ENCODE results near the gene RNF217. TPM values are rescaled to one million over a fixed set of nuclear protein-coding genes. Genes with fewer than 3 reads are reported as not detected.
"Not testable (repeated sequence)": the region's sequence is repeated elsewhere in the genome, so short reads cannot be mapped to it uniquely, and the experiment has no call there.

Gene RNF217
- total RNA-seq, 1 experiment from 2014 or later = 12.2 TPM

DNA sequence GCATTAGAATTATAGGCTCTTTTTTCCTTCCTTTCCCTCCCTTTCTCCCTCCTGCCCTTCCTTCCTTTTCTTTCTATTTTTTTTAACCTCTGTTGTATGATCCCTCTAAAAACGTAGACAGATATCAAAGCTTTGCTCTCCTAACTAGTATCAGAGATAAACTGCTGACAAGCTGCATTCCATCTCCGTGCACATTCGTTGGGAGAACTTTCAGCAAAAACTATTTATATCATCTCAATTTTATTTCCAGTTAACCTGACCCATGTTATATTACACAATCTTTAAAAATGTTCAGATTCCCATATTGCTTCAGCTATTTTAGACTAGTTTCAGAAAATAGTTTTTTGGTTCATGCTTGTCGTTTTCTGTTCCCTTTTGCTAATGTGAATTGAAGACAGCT is 47.3 kb downstream of the RNF217 start:
- DNase-seq (ENCODE audit: extremely low read depth, low read depth) = no peak

DNA sequence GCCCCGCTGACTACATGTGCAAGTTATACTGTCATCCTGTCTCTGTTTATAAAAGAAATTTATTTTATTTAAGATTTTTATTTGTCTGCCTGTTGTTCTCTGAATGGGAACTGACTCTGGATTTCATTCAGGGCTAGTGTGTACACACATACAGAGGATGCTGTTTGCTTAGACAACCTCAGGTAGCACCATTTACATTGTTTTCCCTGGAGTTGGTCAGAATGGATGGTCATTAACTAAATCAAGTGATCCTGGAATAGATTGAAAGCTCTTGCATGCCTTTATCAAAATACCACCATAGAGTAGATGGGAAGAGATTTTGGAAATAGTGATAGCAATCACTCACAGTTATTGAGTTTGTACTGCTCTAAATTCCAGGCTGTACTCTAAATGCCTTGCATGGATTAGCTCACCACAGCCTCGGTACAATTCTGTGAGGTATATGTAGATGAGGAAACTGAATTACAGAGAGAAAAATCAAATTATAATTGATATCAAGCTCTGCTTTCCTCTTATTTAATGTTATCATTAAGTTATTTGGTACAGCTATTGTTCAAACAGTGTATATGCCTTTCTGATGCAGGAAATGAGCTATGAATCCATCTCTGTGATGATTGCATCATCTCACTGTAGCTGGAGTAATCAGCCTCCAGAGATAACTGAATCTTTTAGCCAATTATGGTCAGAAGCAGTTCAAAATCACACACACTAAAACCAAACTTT is 51.9 kb downstream of the RNF217 start:
- DNase-seq (ENCODE audit: extremely low read depth, low read depth) = peak; percentile 41

DNA sequence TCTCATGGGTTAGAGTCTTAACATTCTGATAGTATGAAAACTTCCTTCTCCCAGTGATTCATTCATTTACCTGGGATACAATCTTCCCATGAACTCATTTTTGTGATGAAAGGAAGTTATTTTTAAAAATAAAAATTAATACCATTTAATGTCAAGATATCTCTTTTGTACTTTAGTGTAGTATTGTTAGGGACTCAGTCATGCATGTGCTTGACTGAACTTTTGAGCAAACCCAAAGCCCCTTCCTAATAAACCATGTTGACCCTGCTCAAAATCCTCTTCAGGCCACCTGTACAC is 52.4 kb downstream of the RNF217 start:
- no peak for DNase-seq (ENCODE audit: extremely low read depth, low read depth)

DNA sequence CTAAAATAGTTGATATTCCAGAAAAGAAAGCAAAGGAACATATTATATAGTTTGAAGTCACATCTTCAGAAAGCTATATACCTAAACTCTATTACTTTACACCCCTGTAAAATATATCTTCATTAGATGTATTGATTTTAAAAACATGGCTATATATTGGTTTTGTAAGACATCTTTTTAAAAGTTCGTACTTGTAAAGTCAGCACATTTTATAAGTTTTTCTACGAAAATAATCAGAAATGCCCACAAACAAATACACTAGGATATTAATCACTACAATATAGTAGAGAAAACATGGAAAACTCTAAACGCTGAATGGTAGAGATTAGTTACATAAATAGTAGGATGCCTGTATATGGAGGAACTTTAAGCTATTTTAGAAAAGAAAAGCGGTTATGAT is 52.9 kb downstream of the RNF217 start:
- no peak for DNase-seq (ENCODE audit: extremely low read depth, low read depth)

DNA sequence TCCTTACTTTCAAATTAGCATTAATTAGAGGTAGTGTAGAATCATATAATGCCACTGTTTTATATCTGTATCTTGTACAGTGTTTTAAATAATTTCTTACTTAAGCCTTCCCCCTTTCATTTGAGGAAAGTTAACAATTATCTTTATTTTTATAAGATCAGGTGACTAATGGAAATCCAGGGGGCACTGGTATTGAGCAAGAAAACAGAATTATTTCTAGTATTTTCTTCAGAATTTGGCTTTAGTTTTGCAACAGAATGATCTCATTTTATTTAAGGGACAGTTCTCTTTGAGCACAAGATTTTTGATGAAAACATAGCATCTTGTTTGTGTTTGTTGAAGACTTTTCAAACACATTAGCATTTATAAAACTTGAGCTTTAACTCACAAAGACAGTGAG is 55.9 kb downstream of the RNF217 start:
- DNase-seq (ENCODE audit: extremely low read depth, low read depth) = no peak

DNA sequence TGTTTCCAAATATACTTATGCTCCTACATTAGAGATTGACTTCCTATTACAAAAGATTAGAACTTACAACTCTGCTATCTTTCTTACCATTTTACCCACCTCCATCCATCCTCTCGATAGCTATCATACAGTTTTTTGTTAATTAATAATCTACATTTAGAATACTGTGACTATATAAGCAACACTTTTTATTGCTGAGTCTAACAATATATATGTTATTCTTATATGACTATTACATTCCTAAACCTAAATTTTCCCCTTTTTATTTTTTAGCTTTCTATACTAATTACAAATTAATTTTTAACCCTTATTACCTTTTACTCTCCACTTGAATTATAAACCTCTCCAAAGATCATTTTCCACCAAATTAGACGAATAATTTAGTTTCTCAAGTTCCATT is 57.0 kb downstream of the RNF217 start:
- no peak for DNase-seq (ENCODE audit: extremely low read depth, low read depth)

DNA sequence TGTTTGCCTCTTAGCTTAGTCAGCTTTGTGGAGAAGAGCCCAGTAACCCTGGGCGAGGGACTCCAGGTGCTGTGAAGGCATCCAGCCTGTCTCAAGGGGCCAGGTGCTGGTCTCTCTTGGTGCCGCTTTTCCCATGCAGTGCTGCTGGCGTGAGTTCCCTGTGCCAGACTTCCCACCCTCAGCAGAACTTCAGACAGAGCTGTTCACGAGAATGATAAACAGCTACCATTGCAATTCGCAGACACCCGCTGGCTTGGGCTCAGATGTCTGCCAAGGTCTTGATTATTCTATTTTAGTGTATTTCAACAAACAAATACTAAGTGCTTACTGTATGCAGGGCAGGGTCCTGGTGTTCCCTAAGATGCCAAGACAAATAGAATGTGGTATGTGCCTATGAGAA is 57.7 kb downstream of the RNF217 start:
- no peak for DNase-seq (ENCODE audit: extremely low read depth, low read depth)

DNA sequence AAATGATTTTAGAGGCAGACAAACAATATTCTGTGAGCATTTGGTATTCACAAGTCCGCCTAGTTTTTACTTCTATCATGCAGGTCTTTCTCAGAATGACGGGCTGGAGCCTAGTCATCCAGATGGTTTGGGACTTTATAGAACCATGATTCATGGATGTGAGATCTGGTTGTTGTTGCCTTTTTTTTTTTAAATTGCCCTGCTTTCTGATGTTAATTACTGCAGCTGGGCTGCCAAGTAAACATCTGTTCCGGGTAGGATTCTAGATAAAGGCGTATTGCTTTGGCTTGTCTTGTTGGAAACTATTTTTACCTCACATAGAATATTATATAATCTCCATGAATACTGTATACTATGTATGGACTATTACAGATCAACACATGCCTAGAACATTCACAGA is 58.1 kb downstream of the RNF217 start:
- no peak for DNase-seq (ENCODE audit: extremely low read depth, low read depth)

DNA sequence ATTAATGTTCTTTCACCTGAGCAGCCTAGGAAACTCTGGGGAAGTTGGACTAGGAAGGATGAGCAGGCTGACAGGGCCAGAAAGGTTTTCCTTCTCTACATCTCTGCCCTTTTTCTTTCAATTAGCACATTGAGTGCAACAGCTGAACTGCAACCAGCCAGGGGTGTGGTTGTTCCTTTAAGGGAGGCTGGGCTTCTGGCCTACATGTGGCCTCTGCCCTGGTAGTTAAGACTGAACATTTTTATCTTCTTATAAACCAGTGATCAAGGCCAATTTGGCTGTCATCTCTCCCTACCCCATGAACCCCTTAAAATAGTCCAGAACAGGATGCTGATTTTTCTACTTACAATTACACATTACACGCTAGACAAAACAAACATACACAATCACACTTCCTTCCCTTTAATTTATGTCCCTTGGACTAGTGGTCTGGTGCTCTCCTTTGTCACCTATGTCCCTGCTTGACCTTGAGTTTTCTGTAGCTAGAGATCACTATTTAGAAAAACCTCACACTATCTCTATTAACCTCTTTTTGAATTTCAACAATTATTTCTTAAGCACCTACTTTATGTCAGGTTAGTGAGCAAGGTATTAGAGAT is 60.3 kb downstream of the RNF217 start:
- DNase-seq (ENCODE audit: extremely low read depth, low read depth) = no peak

DNA sequence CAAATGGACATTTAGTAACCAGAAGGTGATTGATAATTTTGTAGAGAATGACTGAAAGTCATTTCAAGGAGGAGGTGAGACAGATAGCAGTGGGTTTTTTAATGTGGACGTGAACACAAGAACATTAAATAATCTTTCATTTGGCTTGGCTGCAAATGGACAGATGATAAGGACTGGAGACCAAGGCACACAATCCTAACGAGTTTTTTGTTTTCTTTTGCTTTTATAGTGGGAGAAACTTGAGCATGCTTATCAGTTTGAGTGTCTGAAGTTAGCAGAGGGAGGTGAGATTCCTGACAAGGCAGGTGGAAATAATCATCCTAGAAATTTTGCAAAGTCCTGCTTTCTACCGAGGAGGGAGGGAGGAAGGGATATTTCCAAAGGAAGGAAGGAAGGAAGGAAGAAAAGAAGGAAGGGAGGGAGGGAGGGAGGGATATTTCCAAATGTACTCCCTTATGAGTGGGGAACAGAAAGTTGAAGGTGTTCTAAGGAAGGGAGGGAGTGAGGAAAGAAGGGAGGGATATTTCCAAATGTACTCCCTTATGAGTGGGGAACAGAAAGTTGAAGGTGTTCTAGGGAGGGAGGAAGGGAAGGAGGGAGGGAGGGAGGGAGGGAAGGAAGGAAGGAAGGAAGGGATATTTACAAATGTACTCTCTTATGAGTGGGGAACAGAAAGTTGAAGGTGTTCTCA is 63.1 kb downstream of the RNF217 start:
- no peak for DNase-seq (ENCODE audit: extremely low read depth, low read depth)

DNA sequence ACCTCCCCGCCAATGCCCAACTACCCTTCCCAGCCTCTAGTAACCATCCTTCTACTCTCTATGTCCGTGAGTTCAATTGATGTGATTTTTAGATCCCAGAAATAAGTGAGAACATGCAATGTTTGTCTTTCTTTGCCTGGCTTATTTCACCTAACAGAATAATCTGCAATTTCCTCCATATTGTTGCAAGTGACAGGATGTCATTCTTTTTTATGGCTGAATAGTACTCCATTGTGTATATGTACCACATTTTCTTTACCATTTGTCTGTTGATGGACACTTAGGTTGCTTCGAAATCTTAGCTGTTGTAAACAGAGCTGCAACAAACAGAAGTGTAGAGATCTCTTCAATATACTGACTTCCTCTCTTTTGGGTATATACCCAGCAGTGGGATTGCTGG is 65.0 kb downstream of the RNF217 start:
- no peak for DNase-seq (ENCODE audit: extremely low read depth, low read depth)

DNA sequence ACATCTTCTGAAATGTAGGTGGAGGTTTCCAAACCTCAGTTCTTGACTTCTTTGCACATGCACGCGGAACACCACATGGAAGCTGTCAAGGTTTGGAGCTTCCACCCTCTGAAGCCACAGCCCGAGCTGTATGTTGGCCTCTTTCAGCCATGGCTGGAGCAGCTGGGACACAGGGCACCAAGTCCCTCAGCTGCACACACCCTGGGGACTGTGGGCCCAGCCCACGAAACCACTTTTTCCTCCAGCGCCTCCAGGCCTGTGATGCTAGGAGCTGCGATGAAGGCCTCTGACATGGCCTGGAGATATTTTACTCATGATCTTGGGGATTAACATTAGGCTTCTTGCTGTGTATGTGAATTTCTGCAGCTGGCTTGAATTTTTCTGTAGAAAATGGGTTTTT is 68.7 kb downstream of the RNF217 start:
- no peak for DNase-seq (ENCODE audit: extremely low read depth, low read depth)

DNA sequence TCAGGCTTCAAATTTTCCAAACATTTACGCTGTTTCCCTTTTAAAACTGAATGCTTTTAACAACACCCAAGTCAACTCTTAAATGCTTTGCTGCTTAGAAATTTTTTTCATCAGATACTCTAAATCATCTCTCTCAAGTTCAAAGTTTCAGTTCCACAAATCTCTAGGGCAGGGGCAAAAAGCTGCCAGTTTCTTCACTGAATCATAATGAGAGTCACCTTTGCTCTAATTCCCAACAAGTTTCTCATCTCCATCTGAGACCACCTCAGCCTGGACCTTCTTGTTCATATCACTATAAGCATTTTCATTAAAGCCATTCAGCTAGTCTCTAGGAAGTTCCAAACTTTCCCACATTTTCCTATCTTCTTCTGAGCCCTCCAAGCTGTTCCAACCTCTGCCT is 69.1 kb downstream of the RNF217 start:
- DNase-seq (ENCODE audit: extremely low read depth, low read depth) = no peak

DNA sequence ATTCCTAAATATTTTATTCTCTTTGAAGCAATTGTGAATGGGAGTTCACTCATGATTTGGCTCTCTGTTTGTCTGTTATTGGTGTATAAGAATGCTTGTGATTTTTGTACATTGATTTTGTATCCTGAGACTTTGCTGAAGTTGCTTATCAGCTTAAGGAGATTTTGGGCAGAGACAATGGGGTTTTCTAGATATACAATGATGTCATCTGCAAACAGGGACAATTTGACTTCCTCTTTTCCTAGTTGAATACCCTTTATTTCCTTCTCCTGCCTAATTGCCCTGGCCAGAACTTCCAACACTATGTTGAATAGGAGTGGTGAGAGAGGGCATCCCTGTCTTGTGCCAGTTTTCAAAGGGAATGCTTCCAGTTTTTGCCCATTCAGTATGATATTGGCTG is 72.7 kb downstream of the RNF217 start:
- DNase-seq (ENCODE audit: extremely low read depth, low read depth) = not testable (repeated sequence)

DNA sequence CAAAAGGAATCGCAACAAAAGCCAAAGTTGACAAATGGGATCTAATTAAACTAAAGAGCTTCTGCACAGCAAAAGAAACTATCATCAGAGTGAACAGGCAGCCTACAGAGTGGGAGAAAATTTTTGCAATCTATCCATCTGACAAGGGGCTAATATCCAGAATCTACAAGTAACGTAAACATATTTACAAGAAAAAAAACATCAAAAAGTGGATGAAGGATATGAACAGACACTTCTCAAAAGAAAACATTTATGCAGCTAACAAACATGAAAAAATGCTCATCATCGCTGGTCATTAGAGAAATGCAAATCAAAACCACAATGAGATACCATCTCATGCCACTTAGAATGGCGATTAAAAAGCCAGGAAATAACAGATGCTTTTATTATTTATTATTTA is 74.2 kb downstream of the RNF217 start:
- DNase-seq (ENCODE audit: extremely low read depth, low read depth) = not testable (repeated sequence)

DNA sequence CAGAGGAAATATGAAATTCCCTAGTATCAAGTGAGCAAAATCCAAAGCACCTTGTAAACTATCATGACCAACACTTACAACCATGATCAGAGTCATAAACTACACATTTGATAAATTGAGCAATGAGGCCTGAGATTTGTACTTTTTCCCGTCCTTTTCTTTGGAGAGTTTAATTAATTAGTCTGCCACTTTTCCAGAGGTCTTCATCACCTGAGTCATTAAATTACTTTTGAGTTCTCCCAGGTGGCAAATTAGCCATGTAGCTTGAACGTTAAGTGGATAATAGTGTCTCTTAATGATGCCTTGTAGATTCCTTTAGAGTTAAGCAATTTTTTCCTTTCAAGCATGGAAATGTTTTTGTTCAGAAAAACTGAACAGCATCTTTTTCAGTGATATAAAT is 75.6 kb downstream of the RNF217 start:
- DNase-seq (ENCODE audit: extremely low read depth, low read depth) = no peak

DNA sequence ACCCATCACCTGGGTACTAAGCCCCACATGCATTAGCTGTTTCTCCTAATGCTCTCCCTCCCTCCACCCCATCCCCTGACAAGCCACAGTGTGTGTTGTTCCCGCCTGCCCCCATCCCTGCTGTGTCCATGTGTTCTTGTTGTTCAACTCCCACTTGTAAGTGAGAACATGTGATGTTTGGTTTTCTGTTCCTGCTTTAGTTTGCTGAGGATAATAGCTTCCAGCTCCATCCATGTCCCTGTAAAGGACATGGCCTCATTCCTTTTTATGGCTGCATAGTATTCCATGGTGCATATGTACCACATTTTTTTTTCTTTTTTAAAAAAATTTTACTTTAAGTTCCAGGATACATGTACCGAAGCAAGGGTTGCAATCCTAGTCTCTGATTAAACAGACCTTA is 76.7 kb downstream of the RNF217 start:
- no peak for DNase-seq (ENCODE audit: extremely low read depth, low read depth)

DNA sequence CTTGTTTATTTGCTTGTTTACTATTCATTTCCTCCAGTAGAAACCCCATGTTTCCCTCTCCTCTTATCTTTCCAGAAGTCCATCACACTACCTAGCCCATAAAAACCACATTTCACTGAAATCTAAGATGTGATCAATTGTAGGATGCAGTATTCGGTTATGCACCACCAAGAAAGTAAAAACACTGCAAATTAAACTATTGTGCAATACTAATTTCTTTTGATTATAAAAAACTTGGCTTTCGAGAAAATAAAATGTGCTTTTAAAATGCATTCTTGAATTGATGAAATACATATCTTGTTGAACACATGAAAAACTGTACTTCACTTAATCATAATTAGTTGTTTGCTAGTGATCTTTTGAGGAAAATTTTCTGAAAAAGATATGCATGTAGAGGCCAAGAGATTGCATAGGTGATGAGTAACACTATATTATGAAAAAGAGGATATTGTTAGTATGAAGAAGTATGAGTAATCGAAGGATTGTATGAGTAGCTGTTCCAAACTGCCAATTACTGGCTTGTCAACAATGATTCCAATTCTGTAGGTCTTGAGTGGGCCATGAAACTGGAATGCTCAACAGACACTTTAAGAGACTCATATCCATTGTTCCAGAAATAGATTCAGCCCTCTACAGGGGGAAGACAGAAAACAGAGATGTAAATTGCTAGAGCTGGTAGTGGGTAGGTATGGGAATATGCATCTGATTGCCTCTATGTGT is 79.7 kb downstream of the RNF217 start:
- no peak for DNase-seq (ENCODE audit: extremely low read depth, low read depth)

DNA sequence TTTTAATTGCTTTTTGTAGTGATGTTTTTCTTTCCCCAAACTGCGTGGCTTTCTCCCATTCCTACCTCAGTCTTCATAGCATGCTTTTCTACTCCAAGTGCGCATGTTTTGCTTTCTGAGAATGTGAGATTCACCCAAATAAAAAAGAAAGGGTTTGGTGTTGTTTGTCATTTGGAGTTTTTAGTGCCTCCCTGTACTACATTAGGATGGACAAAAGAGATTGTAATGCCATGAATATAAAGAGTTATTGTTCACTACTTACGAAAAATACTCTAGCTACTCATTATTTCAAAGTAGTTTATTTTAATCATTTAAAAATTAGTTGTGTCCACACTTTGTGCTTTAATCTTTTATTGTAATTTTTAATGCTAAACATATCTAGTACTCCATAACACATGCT is 81.8 kb downstream of the RNF217 start:
- DNase-seq (ENCODE audit: extremely low read depth, low read depth) = no peak

DNA sequence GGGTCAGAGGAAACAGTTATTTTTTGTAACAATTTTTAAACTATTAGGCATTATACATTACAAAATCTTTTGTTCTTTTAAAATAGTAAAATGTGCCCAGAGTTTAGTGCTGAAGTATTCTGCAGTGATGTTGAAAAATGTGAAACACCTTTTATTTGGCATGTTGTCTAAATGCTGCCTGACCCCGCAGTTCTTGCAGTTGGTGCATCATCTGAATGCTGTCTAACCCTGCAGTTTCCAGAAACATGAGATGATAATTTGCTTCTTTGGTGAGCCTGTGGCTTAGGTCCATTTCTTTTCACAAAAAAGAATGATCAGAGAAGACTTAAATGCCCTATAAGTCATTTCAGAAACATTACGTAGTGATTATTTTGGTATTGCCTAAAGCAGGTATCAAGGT is 82.4 kb downstream of the RNF217 start:
- DNase-seq (ENCODE audit: extremely low read depth, low read depth) = no peak

DNA sequence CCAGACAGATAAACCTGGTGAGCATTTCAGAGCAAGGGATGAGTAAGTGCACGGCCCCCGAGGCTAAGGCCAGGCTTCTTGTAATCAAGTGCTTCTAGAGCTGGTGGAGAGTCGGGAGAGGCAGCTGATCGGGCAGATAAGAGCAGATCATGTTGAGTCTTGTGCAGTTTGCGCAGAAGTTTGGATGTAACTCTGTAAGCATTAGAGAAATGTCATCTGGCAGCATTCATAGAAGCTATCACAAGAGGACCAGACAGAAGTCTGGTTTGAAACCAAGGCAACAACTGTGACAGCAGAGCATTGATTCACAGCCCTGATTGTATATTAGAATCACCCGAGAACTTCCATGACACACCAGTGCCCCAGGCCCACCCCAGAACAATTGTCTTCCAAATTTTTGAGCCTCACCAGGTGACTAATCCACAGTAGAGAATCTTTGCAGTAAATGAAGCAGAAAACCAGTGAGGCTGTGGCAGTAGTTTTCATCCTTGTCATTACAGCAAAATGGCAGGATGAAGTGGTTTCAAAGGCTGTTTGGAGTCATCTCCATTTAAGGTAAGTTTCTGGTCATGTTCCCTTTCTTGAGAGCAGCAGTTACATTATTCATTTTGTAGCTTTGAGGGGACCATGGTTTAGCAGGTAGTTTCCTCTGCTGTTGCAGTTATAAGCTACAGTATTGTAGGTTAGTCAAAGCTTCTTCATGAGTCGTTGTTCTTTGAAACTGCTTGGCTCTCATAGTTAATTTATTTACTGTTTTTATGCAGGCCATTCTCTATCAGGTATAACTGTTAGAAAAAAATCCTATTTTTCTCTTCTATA is 84.1 kb downstream of the RNF217 start:
- no peak for DNase-seq (ENCODE audit: extremely low read depth, low read depth)
